NCI-H82 (cell line): ENCODE data around the gene PARD6G.

ENCODE experiments used
- DNase-seq: peaks from one replicate; lab custom pipeline; 2025; lab: John Stamatoyannopoulos, UW

Gene PARD6G

DNA sequence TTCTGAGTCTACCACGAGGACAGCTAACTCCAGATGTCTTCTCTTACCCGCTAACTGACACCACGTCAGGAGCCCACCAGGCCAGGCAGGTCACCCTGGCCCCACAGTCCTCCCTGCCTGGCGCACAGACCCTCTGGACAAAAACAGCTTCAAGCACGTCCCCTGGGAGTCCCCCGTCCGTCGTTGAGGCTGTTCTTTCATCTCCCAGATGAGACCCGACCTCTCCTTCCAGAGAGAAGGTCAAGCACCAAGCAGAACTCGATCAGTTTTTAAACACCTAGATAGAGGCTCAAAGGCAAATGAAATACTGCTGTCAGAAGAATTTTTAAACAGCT is 57.8 kb downstream of the PARD6G start:
- no peak for DNase-seq

DNA sequence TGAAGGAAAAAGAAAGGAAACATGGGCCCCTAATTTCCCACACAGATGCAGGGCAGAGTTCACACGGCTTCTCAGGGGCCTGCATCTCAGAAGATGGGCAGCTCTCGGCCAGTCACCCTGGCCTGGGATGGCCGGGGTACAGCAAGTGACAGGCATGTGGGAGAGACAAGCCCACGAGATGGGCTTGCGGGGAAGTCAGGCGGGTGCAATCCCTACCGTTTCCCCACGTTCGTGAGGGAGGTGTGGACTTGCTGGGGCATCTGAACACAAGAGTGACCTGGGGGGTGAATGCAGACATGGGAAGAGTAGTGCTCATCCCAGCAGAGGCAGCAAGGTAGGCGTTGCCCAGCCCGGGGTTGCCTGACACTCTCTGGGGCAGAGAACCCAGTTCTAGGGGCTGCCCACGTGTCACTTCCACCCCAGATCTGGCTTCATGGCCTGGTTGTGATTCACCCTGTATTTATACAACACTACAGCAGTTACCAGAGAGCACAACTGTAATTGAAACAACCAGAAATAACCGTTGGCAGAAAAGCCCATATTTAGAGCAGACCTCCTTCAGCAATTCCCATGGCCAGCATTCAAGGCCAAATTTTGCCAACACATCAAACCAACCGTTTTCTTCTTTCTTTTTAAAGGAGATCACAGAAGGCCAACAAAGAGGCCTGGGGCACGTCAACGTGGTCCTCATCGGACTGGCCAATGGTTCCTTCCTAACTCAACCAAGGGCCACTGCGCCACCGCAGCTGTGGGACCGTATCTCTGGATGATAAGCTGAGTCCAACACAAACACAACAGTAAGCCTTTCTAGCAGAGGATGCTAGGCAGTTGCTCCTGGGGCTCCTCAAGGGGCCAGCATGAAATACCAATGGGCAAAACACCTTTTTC is 58.4 kb downstream of the PARD6G start:
- no peak for DNase-seq

DNA sequence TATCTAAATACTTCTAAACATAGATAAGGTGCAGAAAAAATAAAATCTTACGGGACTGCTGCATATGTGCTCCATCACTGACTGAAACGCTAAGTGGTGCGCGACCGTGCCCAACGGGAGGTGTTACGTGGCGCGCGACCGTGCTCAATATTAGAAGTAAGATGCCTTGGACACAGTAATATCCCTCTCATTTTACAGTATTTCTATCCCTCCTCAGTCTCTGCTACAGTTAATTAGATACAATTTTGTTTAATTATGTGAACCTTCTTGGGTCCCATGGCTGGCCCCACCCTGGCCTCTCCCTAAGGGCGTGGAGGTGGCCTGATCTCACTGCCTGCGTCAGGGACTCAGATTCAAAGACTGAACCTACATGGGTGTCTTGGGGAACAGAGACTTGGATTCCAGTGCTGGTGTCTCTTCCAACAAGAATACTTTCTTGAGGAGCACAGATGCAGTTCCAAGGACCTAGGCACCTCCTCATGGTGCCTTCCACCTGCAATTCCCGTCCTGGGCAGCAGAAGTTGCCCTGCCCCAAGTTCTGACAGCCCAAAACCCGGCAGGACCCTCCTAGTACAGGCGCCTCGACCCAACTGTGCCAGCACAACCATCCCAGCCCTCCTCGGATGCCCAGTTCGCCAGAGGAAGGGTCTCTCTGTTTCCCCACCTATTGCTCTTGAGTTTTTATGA is 59.2 kb downstream of the PARD6G start:
- no peak for DNase-seq

DNA sequence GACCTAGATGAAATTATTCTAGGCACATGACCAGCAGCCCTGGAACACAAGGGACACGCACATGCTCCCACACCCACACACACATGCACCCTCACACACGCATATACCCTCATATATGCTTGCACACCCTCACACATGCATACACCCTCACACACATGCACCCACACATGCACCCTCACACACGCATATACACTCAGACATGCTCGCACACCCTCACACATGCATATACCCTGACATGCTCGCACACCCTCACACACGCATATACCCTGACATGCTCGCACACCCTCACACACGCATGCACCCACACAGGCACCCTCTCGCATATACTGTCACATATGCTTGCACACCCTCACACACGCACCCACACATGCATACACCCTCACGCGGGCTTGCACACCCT is 61.8 kb downstream of the PARD6G start:
- DNase-seq = no peak

DNA sequence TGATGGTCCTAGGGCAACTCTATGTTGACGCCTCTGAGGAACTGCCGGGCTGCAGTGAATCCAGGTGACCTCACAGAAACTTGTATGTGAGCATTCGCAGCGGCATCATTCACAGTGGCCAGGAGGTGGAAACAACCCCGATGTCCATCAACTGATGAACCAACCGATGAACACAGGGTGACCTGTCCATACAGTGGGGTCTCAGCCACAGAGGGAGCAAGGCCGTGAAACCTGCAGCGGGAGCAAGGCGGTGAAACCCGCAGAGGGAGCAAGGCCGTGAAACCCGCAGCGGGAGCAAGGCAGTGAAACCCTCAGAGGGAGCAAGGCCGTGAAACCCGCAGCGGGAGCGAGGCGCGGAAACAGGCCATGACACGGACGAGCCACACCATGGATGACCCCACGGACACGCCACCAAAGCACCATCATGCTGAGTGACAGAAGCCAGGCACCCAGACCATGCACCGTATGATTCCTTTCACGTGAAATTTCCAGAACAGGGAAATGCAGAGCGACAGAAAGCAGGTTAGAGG is 63.0 kb downstream of the PARD6G start:
- DNase-seq = no peak

DNA sequence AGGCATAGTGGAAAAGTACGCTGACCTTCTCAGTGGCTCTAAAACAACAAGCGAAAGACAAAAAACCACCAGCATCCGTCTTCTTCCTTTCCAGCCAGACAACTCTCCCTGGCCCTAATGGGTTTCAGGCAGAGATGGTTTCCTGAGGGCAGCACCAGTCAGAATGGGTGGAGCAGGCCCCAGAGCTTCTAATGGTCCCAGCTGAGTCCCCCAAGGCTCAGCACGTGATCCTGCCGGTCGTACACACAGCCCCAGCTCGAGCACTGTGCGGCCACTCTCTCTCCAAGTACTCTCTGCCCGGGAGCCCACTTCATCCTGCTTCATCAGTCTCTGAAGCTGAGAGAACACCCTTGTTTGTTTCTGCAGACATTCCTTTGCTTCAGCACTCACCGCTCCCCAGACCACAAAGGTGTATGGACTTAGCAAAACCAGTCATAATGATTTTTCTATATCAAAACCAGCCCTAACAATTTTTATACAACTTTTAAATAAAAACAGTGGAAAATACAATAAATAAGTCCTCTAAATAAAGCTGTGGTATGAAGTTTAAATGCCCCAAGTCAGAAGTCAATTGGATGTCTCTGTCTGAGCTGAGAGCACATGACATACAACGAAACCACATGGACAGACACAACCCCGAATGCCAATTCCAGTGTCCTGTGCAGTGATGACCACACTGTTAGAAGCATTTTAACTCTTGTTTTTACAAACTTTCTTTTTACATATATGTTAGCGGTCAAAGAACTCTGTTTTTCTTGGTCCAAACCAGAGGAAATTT is 63.9 kb downstream of the PARD6G start:
- DNase-seq = no peak

DNA sequence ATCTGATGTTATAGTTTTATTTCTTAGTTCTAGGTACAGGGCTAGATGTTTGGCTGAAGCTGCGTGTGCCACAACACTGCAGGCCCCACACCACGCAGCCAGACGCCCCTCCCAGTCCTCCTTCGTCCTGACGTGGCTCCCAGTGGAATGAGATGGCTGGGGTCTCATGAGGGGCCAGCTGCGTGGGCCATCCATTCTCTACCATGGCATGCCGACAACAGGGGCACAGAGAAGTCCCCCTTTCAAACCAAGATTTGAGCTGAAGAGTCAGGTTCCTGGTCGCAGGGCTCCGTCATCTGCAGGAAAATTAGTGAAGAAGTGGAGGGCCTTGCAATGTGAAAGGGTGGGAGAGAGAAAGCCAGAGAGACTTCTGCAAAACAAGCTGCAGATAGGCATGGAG is 64.5 kb downstream of the PARD6G start:
- DNase-seq = no peak

DNA sequence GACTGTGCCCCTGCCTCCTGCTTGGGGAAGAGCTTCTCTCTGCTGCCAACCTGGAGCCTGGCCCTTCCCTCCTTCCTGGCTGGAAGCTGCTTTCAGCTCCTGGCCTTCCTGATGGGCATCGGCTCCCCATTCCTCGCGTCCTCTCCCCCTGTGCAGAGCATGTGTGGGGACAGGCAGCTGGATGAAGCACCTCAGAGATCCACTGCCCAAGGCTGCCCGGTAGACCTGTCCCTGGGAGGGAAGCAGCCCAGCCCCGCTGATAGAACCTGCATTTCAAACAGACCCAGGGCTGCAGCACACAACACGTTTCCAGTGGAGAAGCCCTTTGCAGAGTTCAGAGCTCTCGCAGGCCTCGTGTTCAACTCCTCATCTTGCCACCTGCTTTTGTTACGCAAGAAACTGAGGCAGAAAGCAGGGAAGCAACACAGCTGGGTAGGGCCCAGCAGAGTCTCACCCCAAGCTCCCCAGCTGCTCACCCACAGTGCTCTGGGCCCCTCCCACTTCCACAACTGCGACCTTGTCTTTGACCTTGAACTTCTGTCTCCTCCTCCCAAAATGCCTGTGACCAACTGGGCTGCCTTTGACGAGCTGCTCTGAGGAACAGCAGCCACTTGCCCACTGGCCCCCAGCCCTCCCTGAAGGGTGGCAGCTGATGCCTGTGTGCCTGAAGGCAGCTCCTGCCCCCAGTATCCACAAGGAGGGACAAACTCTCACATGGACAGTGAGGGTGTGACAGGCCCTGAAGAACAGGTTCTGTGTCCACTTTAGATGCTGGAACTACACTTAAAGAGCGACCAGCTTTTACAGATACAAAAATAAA is 65.5 kb downstream of the PARD6G start:
- no peak for DNase-seq

DNA sequence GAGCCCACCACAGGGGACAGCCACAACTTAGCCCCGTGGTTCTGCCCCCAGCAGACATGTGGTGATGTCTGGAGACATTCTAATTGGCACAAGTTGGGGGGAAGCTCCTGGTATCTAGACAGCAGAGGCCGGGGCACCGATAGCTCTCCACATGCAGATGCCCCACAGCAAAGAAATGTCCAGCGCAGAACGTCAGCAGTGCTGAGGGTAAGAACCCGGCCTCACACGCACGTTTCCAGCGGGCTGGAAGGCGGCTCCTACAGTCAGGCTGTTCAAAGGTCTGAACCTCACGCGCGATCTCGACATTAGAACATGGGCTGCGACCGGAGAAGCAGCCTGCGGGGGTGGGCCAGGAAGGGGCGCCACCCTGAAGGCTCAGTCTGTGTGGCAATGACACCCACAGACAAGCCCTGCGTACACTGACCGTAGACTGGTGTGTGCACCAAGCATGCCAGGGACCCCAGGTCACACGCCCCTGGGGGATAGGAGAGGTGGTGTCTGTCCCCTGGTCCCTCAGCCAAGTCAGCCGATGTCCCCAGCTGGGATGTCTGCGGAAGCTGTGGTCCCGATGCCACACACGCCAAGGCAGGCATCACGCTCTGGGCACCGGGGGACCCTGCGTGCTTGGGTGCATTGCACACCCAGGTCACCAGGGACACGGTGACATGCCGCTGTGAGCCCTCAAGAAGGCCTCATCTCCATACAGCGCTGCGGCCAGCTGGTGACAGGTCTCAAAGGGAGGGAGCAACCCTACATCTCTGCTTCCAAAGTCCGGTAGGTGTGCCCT is 66.3 kb downstream of the PARD6G start:
- DNase-seq = no peak

DNA sequence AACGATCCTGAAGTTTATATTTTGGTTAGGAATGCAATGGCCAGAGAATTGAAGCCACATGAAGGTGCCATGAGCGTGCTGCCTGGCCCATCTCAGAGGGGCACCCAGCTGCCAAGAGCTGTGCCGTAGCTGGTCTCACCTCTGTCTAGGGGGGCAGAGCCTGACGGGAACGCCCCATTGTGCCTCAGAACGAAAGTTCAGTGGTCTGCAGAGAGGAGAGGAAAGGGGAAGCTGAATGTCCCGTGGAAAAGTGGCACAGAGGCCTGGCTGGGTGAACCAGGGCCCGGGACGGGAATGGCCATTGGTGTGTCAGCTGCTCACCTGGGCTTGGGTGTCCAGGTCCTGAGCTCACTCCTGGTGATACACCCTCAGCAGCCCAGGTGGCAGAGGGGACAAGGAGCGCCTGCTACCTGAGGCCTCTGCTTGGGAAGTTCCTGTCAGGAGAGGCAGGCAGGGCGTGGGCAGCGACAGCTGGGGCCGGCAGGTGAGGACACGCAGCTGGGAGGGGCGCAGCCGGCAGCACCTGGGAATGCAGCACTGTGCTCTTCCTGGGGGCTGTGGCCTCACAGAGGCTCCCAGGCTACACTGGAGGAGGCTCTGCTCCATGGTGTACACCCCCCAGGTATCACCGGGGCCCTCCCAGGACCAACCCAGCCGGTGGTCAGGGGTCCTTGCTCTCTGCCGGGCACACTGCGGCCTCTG is 67.3 kb downstream of the PARD6G start:
- no peak for DNase-seq

DNA sequence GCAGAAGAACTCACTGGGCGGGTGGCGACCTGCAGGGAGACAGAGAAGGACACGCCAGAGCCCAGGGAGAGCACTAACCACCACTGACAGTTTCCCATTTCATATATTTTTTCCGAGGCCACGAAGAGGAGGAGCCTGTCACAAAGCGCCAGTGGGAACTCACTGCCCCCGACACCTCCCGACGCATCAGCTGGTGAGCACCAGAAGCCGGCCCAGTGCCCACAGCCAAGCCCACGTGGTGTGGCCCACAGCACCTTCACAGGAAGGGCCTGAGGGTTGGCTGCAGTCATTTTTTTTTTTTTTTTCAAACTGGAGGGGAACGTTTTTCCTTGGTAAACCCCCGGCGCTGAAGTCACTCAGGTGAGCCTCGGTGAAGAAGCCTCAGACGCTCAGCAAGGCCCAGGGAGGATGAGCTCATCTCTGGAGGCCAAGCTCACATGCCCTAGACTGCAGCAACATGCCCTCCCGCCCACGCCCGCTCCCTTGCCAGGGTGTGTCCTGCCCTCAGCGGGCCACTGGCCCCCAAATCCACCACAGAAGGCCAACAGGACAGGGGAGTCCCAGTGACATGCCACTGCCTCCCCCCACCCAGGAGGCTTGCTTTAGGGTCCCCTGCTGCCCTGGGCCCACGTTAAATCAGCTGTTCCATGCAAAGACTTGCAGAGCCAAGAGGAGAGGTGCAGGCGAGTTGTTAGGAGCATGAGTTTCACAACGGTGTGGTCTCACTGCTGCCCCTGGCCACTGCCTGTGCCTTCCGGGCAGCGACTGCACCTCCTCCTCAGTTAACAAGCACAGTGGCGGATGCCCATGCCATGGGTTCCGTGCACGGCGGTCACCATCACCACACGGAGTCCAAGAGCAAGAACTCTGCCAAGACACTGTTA is 68.1 kb downstream of the PARD6G start:
- no peak for DNase-seq

DNA sequence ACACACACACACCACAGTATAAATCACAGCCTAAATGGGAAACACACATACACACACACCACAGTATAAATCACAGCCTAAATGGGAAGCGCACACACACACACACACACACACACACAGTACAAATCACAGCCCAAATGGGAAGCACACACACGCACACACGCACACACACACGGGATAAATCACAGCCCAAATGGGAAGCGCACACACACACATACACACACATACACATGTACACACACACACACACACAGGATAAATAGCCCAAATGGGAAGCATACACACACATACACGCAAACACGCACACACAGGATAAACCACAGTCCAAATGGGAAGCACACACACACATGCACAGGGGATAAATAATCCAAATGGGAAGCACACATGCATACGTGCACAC is 70.2 kb downstream of the PARD6G start:
- no peak for DNase-seq

DNA sequence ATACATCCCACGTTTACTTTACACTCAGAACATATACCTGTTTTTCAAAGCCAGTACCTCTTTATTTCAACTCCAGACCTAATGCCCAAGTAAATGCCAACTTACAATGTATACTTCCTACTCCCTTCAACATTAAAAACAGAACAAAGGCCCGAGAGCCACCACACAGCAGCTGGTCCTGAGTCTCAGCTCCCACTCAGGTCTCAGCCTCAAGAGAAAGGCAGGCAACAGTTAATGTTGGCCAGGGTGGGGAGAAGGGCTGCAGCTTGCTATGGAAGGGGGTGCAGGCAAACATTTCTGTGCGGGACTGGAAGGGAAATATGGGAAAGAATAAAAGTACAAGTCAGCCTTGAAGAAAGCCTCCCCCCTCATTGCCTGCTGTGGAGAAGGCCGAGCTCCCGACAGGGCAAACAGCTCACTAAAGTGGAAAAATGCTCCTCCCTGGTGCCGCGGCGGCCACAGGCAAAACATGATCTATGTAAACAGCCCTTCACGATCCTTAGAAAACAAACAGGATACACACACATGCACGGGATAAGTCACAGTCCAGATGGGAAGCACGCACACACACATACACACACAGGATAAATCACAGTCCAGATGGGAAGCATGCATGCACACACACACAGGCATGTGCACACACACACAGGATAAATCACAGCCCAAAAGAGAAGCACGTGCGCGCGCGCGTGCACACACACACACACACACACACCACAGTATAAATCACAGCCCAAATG is 70.8 kb downstream of the PARD6G start:
- no peak for DNase-seq

DNA sequence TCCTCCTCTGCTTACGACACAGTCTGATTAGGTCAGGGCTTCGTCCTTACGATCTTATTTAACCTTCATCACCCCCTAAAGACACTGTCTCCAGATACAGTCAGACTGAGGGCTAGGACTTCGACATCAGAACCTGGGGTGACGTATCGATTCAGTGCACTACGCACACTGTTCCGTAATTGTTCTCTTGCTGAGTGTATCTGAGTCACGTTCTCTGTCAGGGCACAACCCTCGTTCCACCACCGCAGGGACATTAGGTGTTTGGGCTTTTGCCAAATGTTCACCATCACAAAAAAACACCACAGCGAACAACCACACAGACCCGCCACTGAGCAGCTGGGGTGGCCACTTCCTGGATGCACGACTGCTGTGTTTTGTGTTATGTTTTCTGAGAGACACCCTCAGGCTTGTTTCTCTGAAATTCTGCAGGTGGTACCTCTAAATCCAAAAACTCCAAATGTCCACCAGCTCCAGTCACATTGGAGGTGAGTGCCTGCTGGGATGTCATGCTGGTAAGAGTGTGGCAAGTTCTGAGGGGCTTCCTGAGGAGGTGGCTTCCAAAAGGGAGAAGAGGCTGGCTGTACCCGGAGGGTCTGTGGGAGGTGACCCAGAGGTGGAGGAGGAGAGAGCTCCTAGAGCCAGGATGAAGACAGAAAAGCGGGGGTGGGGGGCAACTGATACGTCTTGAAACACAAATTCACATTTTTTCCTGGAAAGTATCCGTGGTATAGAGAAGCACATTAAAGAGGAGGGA is 71.7 kb downstream of the PARD6G start:
- DNase-seq = no peak

DNA sequence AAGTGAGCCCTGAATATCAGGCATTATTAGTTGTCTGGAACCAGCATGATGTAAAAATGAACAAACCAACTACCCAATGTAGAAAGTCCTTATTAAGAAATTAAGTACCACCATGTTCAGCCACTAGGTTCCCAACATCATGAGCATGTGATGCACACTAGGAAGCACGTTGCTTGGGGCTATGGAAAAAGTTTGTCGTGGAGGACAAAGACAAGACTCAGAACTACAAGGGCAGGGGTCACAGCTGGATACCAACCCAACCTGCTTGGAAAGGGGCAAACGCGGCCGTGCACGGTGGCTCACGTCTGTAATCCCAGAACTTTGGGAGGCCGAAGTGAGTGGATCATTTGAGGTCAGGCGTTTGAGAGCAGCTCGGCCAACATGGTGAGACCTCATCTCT is 74.3 kb downstream of the PARD6G start:
- DNase-seq = no peak

DNA sequence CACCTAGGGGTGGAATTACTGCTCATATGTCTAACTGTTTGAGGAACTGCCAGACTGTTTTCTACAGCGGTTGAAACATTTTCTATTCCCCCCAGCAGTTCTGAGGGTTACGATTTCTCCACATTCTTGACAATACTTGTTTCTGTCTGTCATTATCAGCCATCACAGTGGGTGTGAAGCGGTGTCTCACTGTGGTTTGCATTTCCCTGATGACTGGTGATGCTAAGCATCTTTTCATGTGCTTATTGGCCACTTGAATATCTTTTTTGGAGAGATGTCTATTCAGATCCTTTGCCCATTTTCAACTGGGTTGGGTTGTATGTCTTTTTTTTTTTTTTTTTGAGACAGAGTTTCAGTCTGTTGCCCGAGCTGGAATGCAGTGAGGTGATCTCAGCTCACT is 75.3 kb downstream of the PARD6G start:
- no peak for DNase-seq

DNA sequence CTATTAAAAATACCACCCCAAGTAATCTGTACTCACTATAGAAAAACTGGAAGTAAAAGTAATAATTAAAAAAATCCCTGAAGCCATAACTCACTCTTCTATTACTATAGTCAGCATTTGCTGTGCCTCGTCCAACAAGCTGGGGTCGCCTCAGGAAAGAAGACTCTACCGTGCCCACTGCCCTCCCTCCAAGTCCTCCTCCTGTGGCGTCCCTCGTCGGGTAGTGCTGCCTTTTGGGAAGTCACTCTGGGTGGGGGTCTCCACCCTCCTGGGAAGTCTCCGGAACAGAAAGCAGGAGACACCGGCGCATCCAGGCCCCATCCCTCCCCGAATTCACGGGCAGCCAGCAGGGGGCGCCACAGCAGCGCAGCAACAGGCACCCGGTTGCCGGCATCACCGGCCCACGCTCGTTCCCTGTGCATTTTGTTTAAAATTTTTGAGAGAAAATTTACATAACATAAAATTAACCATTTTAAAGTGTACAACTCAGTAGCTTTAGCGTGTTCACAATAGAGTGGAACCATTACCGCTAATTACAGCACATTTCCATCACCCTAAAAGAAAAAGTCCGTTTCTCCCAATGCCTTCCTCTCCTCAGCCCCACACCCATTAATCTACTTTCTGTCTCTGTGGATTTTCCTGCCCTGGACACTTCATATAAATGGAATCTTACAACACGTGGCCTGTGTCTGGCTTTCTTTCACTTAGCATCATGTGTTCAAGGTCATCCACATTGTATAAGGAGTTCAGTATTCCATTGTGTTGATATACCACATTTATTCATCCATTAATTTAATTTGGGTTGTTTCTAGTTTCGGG is 76.1 kb downstream of the PARD6G start:
- no peak for DNase-seq
